ENCODE measurements around the gene ARHGEF16.

DNA sequence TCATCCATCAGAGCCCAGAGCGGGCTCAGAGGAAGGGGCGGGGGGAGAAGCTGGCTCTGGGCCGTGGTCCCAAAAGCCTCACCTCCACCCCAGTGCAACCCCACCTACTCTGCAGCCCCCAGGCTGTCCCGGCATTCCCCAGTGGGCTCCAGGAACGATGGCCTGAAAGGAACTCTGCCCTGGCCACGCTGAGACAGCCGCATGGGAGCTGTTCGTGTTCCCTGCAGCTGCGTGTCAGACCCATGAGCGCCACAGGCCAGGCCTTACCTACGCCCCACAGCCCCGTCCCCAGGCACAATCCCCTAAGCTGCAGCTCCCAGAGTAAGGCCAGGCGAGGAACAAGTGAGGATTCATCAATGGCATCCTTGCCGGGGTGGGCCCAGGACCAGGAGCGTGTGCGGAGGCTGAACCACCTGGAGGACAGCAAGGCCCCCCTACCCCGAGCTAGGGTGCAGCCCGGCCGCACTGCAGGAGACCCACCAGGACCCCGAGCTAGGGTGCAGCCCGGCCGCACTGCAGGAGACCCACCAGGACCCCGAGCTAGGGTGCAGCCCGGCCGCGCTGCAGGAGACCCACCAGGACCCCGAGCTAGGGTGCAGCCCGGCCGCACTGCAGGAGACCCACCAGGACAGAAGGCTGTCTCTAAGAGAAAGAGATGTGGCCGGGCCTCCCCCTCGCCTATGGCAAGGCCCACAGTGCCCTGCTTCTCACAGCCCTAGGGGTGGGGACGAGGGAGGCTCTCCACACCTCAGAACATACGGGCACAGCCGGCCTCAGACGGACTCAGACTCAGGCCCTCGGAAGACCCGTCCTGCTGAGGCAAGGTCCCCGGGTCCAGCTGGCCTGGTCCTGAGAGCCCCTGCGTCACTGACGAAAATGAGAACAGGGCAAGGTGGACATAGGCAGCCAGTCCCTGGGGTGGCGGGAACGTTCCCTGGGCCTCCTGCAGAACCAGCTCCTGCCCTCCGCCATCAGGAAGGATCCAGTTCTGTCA, 26.5 kb upstream of the ARHGEF16 start:
- TF ChIP-seq, protein P1, sequence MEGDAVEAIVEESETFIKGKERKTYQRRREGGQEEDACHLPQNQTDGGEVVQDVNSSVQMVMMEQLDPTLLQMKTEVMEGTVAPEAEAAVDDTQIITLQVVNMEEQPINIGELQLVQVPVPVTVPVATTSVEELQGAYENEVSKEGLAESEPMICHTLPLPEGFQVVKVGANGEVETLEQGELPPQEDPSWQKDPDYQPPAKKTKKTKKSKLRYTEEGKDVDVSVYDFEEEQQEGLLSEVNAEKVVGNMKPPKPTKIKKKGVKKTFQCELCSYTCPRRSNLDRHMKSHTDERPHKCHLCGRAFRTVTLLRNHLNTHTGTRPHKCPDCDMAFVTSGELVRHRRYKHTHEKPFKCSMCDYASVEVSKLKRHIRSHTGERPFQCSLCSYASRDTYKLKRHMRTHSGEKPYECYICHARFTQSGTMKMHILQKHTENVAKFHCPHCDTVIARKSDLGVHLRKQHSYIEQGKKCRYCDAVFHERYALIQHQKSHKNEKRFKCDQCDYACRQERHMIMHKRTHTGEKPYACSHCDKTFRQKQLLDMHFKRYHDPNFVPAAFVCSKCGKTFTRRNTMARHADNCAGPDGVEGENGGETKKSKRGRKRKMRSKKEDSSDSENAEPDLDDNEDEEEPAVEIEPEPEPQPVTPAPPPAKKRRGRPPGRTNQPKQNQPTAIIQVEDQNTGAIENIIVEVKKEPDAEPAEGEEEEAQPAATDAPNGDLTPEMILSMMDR (IDR thresholded peaks at IDR 0.05) = no peak
- TF ChIP-seq POLR2A (IDR thresholded peaks at IDR 0.05) = no peak

Measured in breast epithelium (tissue), 3 donors.